ENCODE data around the gene DHX32.

Gene DHX32

DNA sequence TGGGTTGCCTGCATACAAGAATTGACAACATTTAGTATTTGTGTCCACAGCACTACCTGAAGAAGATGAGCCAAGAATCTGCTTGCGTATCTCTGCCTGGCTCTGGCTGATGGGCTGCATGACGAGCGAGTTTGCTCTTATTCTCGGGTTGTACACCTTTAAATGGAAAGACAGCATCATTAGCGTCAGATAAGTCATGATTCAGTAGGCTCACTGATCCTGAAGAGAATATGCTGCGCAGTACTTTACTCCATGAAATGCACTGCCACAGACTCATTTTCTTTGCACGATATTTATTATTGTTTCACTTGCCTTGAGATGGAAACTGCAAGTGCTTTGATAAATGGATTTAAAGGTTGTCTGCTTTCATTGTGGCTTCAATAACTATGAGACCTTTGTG is 28.6 kb downstream of the DHX32 start:
- Histone ChIP-seq H3K36me3 (ENCODE audit: low read length) (no peaks in the 10 kb centered on the region), H3K27ac (ENCODE audit: low read depth, low read length) (no peak overlapping the region), H4K20me1 (ENCODE audit: low read depth, low read length) (no peaks in the 10 kb centered on the region), H3K4me3 (ENCODE audit: insufficient read depth, low read length, poor library complexity, severe bottlenecking) (no peak overlapping the region), H3K9me2 (replicated peaks; ENCODE audit: insufficient read depth, low read length) (no peaks in the 10 kb centered on the region), H3K79me2 (ENCODE audit: insufficient read depth, low read length) (no peaks in the 10 kb centered on the region), H3K27me3 (ENCODE audit: low read length) (no peaks in the 10 kb centered on the region), H3K9me3 (ENCODE audit: insufficient read depth, low read length) (no peaks in the 10 kb centered on the region), H3F3A (ENCODE audit: insufficient read depth) (no peaks in the 10 kb centered on the region), H2AFZ (ENCODE audit: low read depth, low read length, severe bottlenecking) (no peak overlapping the region), H3K9ac (ENCODE audit: low read length) (no peak overlapping the region), H3K4me2 (ENCODE audit: low read depth, low read length, poor library complexity, severe bottlenecking) (no peak overlapping the region)
- TF ChIP-seq, protein P1, sequence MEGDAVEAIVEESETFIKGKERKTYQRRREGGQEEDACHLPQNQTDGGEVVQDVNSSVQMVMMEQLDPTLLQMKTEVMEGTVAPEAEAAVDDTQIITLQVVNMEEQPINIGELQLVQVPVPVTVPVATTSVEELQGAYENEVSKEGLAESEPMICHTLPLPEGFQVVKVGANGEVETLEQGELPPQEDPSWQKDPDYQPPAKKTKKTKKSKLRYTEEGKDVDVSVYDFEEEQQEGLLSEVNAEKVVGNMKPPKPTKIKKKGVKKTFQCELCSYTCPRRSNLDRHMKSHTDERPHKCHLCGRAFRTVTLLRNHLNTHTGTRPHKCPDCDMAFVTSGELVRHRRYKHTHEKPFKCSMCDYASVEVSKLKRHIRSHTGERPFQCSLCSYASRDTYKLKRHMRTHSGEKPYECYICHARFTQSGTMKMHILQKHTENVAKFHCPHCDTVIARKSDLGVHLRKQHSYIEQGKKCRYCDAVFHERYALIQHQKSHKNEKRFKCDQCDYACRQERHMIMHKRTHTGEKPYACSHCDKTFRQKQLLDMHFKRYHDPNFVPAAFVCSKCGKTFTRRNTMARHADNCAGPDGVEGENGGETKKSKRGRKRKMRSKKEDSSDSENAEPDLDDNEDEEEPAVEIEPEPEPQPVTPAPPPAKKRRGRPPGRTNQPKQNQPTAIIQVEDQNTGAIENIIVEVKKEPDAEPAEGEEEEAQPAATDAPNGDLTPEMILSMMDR (IDR thresholded peaks at IDR 0.05; ENCODE audit: insufficient read depth, low read length, poor library complexity, severe bottlenecking): no peak
- no peak for TF ChIP-seq EZH2phosphoT487 (conservative IDR thresholded peaks at IDR 0.05; ENCODE audit: low read length)

GRCh38 chr10:125850766-125851731 is 30.0 kb downstream of the DHX32 start:
- TF ChIP-seq EZH2phosphoT487 (conservative IDR thresholded peaks at IDR 0.05; ENCODE audit: low read length): no peak
- TF ChIP-seq, protein P1 (IDR thresholded peaks at IDR 0.05; ENCODE audit: insufficient read depth, low read length, poor library complexity, severe bottlenecking): no peak
- Histone ChIP-seq H2AFZ (ENCODE audit: low read depth, low read length, severe bottlenecking) (no peak overlapping the region), H3K9me3 (ENCODE audit: insufficient read depth, low read length) (no peaks in the 10 kb centered on the region), H3K79me2 (ENCODE audit: insufficient read depth, low read length) (no peaks in the 10 kb centered on the region), H3K9me2 (replicated peaks; ENCODE audit: insufficient read depth, low read length) (no peaks in the 10 kb centered on the region), H3K27me3 (ENCODE audit: low read length) (no peaks in the 10 kb centered on the region), H3K36me3 (ENCODE audit: low read length) (no peaks in the 10 kb centered on the region), H3F3A (ENCODE audit: insufficient read depth) (no peaks in the 10 kb centered on the region), H4K20me1 (ENCODE audit: low read depth, low read length) (no peaks in the 10 kb centered on the region), H3K27ac (ENCODE audit: low read depth, low read length) (no peak overlapping the region), H3K4me3 (ENCODE audit: insufficient read depth, low read length, poor library complexity, severe bottlenecking) (no peak overlapping the region), H3K4me2 (ENCODE audit: low read depth, low read length, poor library complexity, severe bottlenecking) (no peak overlapping the region), H3K9ac (ENCODE audit: low read length) (no peak overlapping the region)

- H3K4me3 ChIP-seq (ENCODE audit: insufficient read depth, low read length, poor library complexity, severe bottlenecking): no peak overlapping the region
- no peaks in the 10 kb centered on the region for H3F3A ChIP-seq (ENCODE audit: insufficient read depth)
- no peak overlapping the region for H3K4me2 ChIP-seq (ENCODE audit: low read depth, low read length, poor library complexity, severe bottlenecking)
- no peak overlapping the region for H2AFZ ChIP-seq (ENCODE audit: low read depth, low read length, severe bottlenecking)
- H3K9me3 ChIP-seq (ENCODE audit: insufficient read depth, low read length): no peaks in the 10 kb centered on the region
- no peaks in the 10 kb centered on the region for H3K79me2 ChIP-seq (ENCODE audit: insufficient read depth, low read length)
- no peak overlapping the region for H3K9ac ChIP-seq (ENCODE audit: low read length)
- no peaks in the 10 kb centered on the region for H4K20me1 ChIP-seq (ENCODE audit: low read depth, low read length)
- no peaks in the 10 kb centered on the region for H3K36me3 ChIP-seq (ENCODE audit: low read length)
- TF ChIP-seq, protein P1 (IDR thresholded peaks at IDR 0.05; ENCODE audit: insufficient read depth, low read length, poor library complexity, severe bottlenecking): no peak
- no peak for TF ChIP-seq EZH2phosphoT487 (conservative IDR thresholded peaks at IDR 0.05; ENCODE audit: low read length)
- H3K27me3 ChIP-seq (ENCODE audit: low read length): no peaks in the 10 kb centered on the region
- H3K9me2 ChIP-seq (replicated peaks; ENCODE audit: insufficient read depth, low read length): no peaks in the 10 kb centered on the region
- no peak overlapping the region for H3K27ac ChIP-seq (ENCODE audit: low read depth, low read length)
These were observed 31.6 kb downstream of the DHX32 start for GRCh38 chr10:125849448-125849847.
